HT-29 (cell line): ENCODE measurements around the gene AFG3L2. TPM values are rescaled to one million over a fixed set of nuclear protein-coding genes. Genes with fewer than 3 reads are reported as not detected.

ENCODE experiments used
- small RNA-seq: library from RNA; depleted of rRNA; stranded (forward); fragments of <200 nt; gene quantifications from one replicate; pipeline ENCODE3, GENCODE V24; 2014
- total RNA-seq: library from RNA; depleted of rRNA; stranded (reverse); fragments of >200 nt; shearing (Covaris generic); gene quantifications from 2 replicates; pipeline ENCODE4 v1.2.3, GENCODE V29; 2014; rRNA removed

AFG3L2 gene
- total RNA-seq, 1 experiment from 2014 or later, result 59.3 TPM

Small RNAs within 50 kb of the gene (small RNA-seq; reads per million reads assigned to genes)
- gene RNU6-170P (not detected), gene RNU7-129P (not detected)

Other genes with a start within 250 kb of the AFG3L2 start
- not detected in 2 replicates for gene CIDEA, start 122.9 kb downstream of the AFG3L2 start, total RNA-seq
- gene TUBB6, start 69.0 kb downstream of the AFG3L2 start, total RNA-seq, result not detected in 2 replicates
- gene PRELID3A, start 30.7 kb upstream of the AFG3L2 start, total RNA-seq, result 3.0 and 7.9 TPM in 2 replicates